HG03439 (cell line): ENCODE measurements around the gene NUPR1.
"Not testable (repeated sequence)": the region's sequence is repeated elsewhere in the genome, so short reads cannot be mapped to it uniquely, and the experiment has no call there.

Source experiments
- ATAC-seq: cut with Tn5 transposase; IDR thresholded peaks from one replicate; pipeline ENCODE4 v1.9.1; 2021; ENCODE audit warnings: mild to moderate bottlenecking, moderate library complexity; ENCODE audit not compliant: unreplicated experiment

NUPR1 gene

DNA sequence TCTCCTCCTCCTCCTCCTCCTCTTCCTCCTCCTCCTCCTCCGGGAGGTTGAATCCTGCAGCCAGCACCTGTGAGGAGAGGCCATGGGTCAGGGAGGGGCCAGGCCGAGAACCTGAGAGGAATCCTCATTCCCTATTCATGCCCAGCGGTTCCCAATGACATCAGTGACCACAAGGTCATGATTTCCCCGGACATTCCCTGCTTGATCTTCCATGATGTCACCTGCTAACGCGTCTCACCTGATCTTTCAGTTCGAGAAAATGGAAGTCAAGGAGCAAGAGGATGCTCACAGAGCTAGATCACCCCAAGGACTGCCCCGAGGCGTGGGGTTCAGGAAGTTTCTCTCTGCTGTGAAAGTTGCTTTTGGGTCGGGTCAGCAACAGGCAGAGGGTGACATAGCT is 38.9 kb downstream of the NUPR1 start:
- ATAC-seq: no peak

DNA sequence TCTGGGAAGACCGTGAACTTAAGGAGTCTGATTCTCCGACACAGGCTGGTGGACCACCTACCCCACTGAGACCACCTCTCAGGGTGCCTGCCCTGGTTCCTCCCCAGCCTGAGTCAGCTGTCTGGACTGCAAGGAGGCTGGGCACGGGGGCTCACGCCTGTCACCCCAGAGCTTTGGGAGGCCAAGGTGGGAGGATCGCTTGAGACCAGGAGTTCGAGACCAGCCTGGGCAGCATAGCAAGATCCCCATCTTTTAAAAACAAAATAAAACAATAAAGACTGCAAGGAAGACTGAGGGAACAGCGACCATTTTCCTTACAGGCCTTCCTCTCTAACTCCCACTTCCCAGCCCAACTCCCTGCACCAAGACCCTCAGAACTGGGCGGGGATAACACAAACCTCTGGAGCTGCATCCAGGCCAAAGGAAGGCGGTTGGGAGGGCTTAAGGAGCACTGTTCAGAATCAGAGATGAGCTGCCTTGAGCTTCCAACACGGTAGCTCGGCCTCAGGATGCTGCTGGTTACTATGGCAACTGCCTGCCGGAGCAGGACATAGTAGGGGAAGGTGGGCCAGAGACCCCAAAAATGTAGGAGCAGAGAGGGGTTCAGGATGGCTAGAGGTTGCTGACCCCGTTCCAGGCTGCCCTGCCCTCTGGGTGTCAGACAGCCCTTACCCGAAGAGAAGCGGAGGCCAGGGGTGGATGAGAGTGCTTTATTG is 40.0 kb downstream of the NUPR1 start:
- no peak for ATAC-seq

DNA sequence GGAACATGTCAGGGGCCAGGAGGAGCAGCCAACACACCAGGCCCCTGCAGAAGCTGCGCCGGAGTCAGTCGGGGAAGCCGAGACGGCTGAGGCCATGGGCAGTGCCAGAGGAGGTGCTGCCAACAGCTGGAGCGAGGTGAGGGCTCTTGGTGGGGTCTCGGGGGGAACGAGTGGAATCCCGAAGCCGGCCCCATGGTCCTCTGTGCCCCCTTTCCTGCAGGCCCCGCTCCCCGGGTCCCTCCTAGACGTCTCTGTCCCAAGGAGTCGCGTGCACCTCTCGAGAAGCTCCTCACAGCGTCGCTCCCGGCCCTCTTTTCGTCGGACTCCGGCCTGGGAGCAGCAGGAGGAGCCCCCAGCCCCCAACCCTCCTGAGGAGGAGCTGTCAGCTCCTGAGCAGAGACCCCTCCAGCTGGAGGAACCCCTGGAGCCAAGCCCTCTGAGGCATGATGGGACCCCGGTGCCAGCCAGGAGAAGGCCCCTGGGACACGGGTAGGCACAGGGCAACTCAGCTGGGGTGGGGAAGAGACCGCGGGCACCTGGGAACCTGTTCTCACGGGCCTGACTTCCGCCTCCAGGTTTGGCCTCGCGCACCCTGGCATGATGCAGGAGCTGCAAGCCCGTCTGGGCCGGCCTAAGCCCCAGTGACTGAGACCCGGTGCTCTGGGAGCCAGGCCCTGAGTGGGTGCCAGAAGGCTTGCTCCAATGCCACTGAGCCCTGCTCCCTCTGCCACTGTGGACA is 40.7 kb downstream of the NUPR1 start:
- ATAC-seq: no peak

DNA sequence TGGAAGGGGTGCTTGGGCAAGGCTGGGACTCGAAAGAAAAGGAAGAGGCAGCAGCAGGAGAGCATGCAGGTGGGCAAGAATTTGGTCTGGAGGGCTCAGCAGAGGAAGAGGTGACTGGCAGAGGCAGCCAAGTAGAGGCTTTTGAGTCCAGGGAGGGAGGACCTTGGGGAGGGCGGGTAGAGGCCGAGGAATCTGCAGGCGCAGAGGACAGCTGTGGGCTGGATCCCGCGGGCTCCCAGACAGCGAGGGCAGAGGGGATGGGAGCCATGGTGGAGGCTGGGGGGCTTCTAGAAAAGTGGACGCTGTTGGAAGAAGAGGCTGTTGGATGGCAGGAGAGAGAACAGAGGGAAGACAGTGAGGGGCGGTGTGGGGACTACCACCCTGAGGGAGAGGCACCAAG is 41.4 kb downstream of the NUPR1 start:
- no peak for ATAC-seq

DNA sequence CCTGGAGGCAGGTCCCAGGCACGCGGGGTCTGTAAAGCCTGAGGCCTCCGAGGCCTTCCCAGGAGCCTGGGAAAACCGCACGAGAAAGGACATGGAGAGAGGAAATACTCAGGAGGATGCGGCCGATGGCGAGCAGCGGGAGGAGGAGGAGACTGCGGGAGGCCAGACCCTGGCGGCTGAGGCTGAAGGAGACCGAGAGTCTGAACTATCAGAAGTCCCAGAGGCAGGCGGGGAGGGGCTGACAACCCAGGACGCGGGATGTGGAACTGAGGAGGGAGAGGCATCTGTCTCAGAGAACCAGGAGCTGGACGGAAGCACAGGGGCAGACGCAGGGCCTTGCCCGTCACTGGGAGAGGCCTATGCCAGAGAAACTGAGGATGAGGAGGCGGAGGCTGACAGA is 41.9 kb downstream of the NUPR1 start:
- no peak for ATAC-seq

DNA sequence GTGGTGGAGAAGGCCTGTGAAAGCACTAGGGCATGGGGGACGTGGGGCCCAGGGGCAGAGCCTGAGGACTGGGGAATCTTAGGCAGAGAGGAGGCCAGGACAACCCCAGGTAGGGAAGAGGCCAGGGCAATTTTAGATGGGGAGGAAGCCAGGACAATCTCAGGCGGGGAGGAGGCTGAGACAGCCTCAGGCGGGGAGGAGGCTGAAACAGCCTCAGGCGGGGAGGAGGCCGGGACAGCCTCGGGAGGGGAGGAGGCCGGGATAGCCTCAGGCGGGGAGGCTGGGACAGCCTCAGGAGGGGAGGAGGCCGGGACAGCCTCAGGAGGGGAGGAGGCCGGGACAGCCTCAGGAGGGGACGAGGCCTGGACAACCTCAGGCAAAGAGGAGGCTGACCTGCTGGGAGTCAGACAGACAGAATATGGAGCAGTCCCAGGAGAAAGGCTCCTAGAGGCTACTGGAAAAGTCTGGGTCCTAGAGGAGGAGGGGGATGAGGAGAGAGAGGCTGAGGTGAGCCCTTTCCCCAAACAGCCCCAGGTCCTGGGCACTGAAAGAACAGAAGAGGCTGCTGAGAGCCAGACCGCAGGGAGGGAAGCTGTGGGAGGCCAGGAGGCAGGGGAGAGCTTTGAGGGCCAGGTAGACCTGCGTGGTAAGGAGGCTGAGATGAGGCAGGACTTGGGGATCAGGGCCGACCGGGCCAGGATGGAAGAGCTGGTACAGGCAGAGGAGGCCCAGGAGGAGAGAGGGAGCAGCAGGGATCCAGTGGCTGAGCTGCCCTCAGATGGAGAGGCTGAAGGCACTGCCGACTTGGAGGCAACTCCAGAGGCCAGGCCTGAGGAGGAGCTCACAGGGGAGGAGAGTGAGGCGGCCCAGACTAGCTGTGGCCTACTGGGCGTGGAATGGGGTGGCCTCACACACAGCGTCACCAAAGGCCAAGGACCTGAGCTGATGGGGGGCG is 42.7 kb downstream of the NUPR1 start:
- ATAC-seq: no peak

DNA sequence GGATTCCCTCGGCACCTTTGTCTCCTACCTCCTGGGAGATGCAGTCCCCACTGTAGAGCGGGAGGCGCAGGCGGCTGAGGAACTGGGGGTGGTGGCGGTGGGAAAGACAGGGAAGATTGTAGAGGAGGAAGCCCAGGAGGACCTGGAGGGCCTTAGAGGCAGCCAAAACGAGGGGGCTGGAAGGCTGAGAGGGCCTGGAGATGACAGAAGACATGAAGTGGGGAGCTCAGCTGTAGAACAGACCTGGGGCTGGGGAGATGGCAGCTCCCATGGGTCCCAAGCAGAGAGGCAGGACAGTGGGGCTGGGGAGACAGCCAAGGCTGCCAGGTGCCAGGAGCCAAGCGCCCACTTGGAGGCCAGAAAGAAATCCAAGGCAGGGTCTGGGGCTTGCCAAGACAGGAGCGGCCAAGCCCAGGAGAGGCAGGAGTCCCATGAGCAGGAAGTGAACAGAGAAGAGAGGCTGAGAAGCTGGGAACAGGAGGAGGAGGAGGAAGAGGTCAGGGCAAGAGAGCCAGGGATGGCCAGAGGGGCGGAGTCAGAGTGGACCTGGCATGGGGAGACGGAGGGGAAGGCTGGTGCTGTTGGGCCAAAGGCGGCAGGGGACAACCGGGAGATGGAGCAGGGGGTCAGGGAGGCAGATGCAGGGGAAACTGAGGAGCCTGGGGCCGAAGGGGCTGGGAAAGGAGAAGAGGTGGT is 43.5 kb downstream of the NUPR1 start:
- ATAC-seq: no peak

DNA sequence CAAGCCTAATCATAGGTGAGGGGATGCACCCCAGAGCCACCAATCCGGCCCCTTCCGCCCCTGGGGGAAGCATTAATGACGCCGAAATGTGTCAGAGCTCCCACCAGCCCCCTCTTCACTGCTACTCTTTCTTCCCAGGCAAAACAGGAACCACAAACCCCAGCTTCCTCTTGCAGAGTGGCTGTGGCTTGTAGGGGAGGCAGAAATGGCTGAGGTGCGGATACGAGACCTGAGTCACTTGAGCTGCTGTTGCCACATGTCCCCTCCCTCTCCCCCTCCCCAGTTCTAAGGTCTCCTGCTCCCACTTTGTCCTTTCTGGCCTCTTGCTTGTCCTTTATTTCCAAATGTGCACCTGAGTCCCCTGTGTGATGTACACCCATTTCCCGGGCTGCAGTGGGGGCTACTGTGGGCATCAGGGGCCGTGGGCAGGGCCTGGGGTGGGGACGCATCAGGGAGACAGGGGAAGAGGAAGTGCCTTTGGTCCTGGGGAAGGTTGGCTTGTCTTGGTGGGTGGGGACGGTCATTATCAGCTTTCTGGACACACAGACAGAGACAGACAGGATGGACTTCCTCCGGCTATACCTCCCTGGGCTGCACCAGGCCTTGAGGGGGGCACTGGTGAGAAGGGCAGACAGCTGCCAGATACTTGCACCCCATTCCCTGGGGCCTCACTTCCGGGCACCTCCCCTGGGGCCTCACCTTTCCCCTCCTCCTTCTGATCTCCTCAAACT is 44.5 kb downstream of the NUPR1 start, which contains the start of gene APOBR:
APOBR (plus strand) TSS at position 523 of the 731 bp plus-strand sequence; CDS start at position 562, 39 bp downstream.
- ATAC-seq: no peak

DNA sequence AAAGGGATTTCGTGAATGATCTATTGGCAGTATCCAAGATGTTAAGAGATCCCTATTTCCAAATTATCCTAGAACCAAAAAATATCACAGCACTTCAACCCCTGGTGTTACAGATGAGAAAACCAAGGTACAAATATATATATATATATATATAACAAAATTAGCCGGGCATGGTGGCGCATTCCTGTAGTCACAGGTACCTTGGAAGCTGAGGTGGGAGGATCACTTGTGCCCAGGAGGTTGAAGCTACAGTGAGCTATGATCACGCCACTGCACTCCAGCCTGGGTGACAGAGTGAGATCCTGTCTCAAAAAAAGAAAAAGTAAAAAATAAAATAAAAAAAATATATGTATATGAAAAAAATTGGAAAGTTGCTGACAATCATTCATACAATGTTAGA is 46.3 kb downstream of the NUPR1 start:
- no peak for ATAC-seq

DNA sequence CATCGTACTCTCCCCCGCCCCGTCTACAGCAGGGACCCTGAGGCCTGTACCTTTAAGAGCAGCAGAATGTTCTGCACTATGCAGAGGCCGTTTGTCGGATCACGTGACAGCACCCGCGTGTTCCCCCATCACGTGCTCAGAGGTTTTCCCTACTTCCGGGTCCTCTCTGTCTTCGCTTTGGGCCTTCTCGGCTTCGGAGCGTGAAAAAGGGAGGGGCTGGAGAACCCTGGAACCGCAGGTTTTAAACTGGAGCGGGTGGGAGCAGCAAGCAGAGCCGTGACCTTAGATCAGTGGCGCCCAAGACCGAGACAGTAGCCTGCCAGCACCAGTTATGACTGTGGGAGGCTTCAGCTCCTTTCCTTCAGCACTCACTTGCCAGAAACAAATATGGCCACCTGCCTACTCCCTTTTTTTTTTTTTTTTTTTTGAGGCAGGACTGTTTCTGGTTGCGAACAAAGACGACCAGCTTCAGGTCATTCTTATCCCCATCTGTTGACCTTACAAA is 46.8 kb downstream of the NUPR1 start, which contains the start of gene CLN3:
CLN3 (minus strand) TSS at position 105 of the 505 bp plus-strand sequence. CDS start 315 bp downstream, outside the sequence.
- peak; percentile 76 for ATAC-seq

DNA sequence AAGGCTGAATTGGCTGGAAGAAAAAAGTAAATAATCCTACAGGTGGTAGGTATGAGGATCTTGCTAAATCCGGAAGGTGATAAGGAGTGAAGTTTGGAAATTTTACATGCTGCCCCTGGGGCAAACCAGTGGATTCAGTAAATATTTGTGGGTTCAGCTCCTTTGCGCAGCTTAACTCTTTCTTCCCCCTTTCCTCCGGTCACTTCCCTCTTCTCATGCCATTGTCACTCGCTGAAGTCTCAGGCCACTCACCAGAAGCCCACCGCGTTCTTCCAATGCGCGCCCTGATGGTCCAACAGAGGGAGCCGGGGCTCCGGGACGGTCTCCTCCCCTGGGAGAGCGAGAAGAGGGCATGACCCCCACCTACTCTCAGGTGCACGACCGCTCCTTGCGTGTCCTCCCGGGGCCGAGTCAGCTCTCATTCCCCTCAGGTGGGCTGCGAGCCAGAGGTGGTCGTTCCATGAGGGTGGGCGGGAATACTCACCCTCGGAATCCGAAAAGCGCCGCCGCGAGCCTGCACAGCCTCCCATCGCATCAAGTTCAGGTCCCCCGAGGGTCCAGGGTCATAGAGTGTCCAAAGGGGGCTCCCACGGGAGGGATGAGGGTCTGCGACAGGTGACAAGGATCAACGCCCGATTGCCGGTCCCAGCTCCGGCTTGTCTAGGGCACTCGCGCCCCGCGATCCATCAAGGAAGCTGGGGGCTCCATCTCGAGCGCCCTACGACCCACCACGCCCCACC is 47.4 kb downstream of the NUPR1 start:
- ATAC-seq: peak; percentile 13

DNA sequence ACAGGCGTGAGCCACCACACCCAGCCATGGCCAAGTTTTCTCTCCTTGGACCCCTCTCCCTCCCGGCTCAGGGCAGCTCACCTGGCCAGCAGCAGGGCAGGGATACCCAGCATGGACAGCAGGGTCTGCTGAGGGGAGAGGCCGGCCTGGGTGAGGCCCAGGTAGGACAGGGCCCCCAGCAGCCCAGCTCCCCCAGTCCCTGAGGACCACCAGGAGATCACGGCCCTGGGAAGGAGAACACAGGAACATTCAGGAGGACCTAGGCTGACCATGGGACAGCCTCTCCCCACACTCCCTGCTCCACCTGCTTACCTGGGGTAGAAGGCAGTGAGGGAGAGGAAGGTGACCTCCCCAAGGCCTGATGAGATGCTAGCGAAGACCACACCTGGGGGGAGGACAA is 52.5 kb downstream of the NUPR1 start:
- ATAC-seq: no peak

DNA sequence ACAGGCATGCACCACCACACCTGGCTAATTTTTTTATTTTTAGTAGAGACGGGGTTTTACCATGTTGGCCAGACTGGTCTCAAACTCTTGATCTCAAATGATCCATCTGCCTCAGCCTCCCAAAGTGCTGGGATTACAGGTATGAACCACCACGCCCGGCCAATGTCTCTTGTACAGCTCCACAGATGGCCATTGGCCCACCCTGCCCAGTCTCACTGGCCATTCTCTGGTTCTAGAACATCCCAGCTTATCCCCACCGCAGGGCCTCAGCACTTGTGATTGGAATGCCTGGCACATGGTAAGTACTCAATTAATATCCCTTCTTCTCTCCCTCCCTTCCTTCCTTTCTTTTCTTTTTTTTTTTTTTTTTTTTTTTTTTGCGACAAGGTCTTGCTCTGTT is 55.4 kb downstream of the NUPR1 start:
- not testable (repeated sequence) for ATAC-seq
